Spinal cord (tissue), 10 donors: Measurements from ENCODE around the gene KIZ. TPM values are rescaled to one million over a fixed set of nuclear protein-coding genes. Genes with fewer than 3 reads are reported as not detected.

Experiments
- DNase-seq, 6 donors: peaks; one replicate each; pipeline versions ENCODE4 v3.0.0 to v3.0.0-alpha.2; 2013 to 2015; ENCODE audit warnings: low spot score in 6 of 6, low read depth in 4 of 6
- H3K27ac ChIP-seq: one replicate; pipeline ENCODE4 v1.5.1; 2013; ENCODE audit warnings: low read depth, low read length, control low read depth
- H3K27me3 ChIP-seq: one replicate; pipeline ENCODE4 v1.6.1; 2013; ENCODE audit warnings: low read length; ENCODE audit not compliant: control insufficient read depth, insufficient read depth
- H3K36me3 ChIP-seq: one replicate; pipeline ENCODE4 v1.6.1; 2013; ENCODE audit warnings: low read length; ENCODE audit not compliant: control insufficient read depth, insufficient read depth
- H3K4me1 ChIP-seq: one replicate; pipeline ENCODE4 v1.6.1; 2013; ENCODE audit warnings: low read length; ENCODE audit not compliant: control insufficient read depth, insufficient read depth
- H3K4me3 ChIP-seq: one replicate; pipeline ENCODE4 v1.5.1; 2013; ENCODE audit warnings: low read depth, low read length, control low read depth
- H3K9me3 ChIP-seq: one replicate; pipeline ENCODE4 v1.6.1; 2013; ENCODE audit warnings: low read length; ENCODE audit not compliant: control insufficient read depth, insufficient read depth
- WGBS: methylation state at CpG from one replicate; pipeline ENCODE4 v1.1.5; 2013; ENCODE audit warnings: missing lambda C conversion rate; ENCODE audit not compliant: insufficient coverage; 5-methylcytosine and 5-hydroxymethylcytosine counted together
- polyA plus RNA-seq, 2 donors: library from polyadenylated mRNA; unstranded; fragments of 120-200 nt; gene quantifications; one replicate each; pipeline ENCODE4 v1.2.1, GENCODE V29; 2013; ENCODE audit not compliant: insufficient read length in 2 of 2
- small RNA-seq: library from RNA; depleted of rRNA; stranded (forward); fragments of <200 nt; gene quantifications from one replicate; pipeline ENCODE3, GENCODE V24; 2014; ENCODE audit warnings: low replicate concordance
- total RNA-seq, 2 donors: library from RNA; depleted of rRNA in 1 of 2; stranded (reverse); fragments of 120-200 nt in 1 of 2; fragments of >200 nt in 1 of 2; gene quantifications; one replicate each; pipeline versions ENCODE4 v1.2.3 to v1.2.4, GENCODE V29; 2013 to 2014
- donor health status: healthy.

The KIZ gene
- total and polyA plus RNA-seq, 4 donors, result 27.5 to 38.0 (median 32.1) TPM

- H3K27me3 ChIP-seq, result no peaks in the 10 kb centered on the region
- no peak for DNase-seq
- 70% methylated on average over 4 of the region's 7 CpGs for WGBS
- H3K36me3 ChIP-seq, result no peaks in the 10 kb centered on the region
- no peaks in the 10 kb centered on the region for H3K9me3 ChIP-seq
- H3K4me3 ChIP-seq, result no peak overlapping the region
- H3K27ac ChIP-seq, result no peak overlapping the region
- H3K4me1 ChIP-seq, result no peaks in the 10 kb centered on the region
Measured at GRCh38 chr20:21279706-21280521, 154.0 kb downstream of the KIZ start.

- 80% methylated on average over 1 of the region's 3 CpGs for WGBS
- H3K36me3 ChIP-seq, result no peaks in the 10 kb centered on the region
- DNase-seq, result no peak
Measured at GRCh38 chr20:21280522-21281016, 154.7 kb downstream of the KIZ start.

GRCh38 chr20:21286775-21287174, 160.9 kb downstream of the KIZ start:
- Histone ChIP-seq H3K27ac (no peak overlapping the region), H3K9me3 (no peaks in the 10 kb centered on the region), H3K36me3 (no peaks in the 10 kb centered on the region), H3K4me1 (no peaks in the 10 kb centered on the region), H3K4me3 (no peak overlapping the region), H3K27me3 (no peaks in the 10 kb centered on the region)
- WGBS, result 29% methylated on average over 2 of the region's 4 CpGs
- DNase-seq, result no peak

More at GRCh38 chr20:21280522-21281016, 154.7 kb downstream of the KIZ start:
- H3K4me1 ChIP-seq, result no peaks in the 10 kb centered on the region
- H3K27ac ChIP-seq, result no peak overlapping the region
- no peaks in the 10 kb centered on the region for H3K9me3 ChIP-seq
- H3K27me3 ChIP-seq, result no peaks in the 10 kb centered on the region
- no peak overlapping the region for H3K4me3 ChIP-seq

DNA sequence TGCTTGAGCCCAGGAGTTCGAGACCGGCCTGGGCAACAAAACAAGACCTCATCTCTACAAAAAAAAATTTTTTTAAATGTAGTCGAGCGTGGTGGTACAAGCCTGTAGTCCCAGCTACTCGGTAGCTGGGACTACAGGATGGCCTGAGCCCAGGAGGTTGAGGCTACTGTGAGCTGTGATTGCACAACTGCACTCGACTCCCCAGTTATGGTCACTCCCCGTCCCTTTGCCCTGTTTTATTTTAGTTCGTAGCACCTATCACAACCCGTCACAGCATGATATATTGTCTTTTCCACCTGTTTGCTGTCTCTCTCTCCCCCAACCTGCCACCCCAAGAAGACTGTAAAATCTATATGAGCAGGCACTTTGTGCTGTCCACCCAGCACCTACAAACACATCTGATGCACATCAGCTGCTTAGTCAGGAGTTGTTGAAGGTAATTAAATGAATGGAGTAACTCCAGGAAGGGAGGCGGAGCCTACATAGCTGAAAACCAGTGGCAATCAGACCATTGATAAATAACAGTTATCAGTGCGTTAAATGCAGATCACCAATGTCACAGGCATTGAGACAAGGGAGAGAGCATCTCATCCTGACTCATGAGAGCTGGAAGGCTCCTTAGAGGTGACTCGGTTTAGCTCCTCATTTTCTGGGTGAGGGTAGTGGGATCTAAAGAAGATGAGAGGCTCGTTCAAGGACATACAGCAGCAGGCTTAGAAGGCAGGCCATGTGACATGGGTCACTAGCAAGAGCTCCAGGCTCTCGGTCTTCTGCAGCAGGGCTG, 162.9 kb downstream of the KIZ start:
- Histone ChIP-seq H3K27me3 (no peaks in the 10 kb centered on the region), H3K9me3 (no peaks in the 10 kb centered on the region), H3K4me3 (no peak overlapping the region), H3K27ac (no peak overlapping the region), H3K36me3 (no peaks in the 10 kb centered on the region), H3K4me1 (no peaks in the 10 kb centered on the region)
- DNase-seq, result no peak
- 77% methylated on average over 11 of the region's 14 CpGs for WGBS

DNA sequence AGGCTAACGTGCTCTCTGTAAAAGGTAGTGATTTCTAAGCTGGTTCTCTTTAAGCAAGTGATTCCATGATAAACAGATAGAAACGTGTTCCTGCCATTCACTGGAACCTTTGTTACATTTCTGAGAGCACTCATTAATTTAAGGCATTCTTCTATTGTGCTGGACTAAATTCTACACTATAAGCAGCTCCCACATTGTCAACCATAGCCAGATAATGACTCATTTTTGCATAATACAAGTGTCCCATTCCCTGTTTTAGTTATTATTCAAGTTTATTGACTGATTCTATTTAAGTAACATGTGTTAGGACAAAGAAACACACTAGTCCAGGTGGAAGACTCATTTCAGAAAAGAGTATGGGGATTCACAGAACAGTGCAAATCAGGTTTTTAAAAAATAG, 163.8 kb downstream of the KIZ start:
- no peak overlapping the region for H3K4me3 ChIP-seq
- no peaks in the 10 kb centered on the region for H3K36me3 ChIP-seq
- H3K9me3 ChIP-seq, result no peaks in the 10 kb centered on the region
- no CpG with 5 or more reads among the region's 2 CpGs for WGBS
- no peaks in the 10 kb centered on the region for H3K27me3 ChIP-seq
- no peaks in the 10 kb centered on the region for H3K4me1 ChIP-seq
- no peak overlapping the region for H3K27ac ChIP-seq
- DNase-seq, result no peak

DNA sequence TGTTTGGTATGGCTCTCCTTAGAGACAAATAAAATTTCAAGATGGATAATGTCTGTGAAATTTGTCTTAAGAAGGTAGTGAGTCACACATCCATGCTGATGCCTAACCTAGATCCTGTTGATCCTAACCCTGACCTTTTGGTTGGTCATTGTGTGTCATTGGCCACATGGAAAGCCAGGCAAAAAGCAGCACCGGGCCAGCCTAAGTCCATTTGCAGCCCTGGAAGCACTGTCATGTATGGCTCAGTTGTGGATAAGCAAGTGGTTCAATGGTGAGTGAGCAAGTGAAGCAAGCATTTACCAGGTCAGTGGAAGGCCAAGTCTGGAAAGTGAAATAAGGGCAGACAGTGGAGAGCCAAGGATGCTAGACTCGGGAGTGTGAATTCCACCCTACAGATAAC, 165.1 kb downstream of the KIZ start:
- Histone ChIP-seq H3K27me3 (no peaks in the 10 kb centered on the region), H3K27ac (no peak overlapping the region), H3K4me1 (no peaks in the 10 kb centered on the region), H3K9me3 (no peaks in the 10 kb centered on the region), H3K4me3 (no peak overlapping the region), H3K36me3 (no peaks in the 10 kb centered on the region)
- DNase-seq, result no peak
- 100% methylated on average over 1 of the region's 2 CpGs for WGBS

- Histone ChIP-seq H3K4me1 (no peaks in the 10 kb centered on the region), H3K27me3 (no peaks in the 10 kb centered on the region), H3K27ac (no peak overlapping the region), H3K36me3 (no peaks in the 10 kb centered on the region), H3K9me3 (no peaks in the 10 kb centered on the region), H3K4me3 (no peak overlapping the region)
- DNase-seq, result no peak
- WGBS, result 93% methylated on average over 4 of the region's 5 CpGs
Measured at GRCh38 chr20:21294755-21295154, 168.9 kb downstream of the KIZ start.

Small RNAs within 50 kb of the gene (small RNA-seq; reads per million reads assigned to genes)
- gene RNA5SP477, result not detected

Other genes with a start within 250 kb of the KIZ start
- gene LINC00237, start 19.7 kb upstream of the KIZ start, total RNA-seq, result 1 to 10 TPM; 4.4 to 6.5 TPM
- 10 to 100 TPM in 1 of 2 donors, 1 to 10 TPM in 1; 8.5 to 15.0 TPM for gene LINC00237, start 19.7 kb upstream of the KIZ start, polyA plus RNA-seq
- gene XRN2, start 177.2 kb downstream of the KIZ start, total RNA-seq, result 10 to 100 TPM; 58.0 to 67.1 TPM
- 10 to 100 TPM; 48.5 to 55.8 TPM for gene XRN2, start 177.2 kb downstream of the KIZ start, polyA plus RNA-seq